NK-92 (cell line): ENCODE data around the gene AHRR.

Experiments
- DNase-seq: peaks from one replicate; lab custom pipeline; 2025; ENCODE audit not compliant: unreplicated experiment; lab: John Stamatoyannopoulos, UW

The AHRR gene

DNA sequence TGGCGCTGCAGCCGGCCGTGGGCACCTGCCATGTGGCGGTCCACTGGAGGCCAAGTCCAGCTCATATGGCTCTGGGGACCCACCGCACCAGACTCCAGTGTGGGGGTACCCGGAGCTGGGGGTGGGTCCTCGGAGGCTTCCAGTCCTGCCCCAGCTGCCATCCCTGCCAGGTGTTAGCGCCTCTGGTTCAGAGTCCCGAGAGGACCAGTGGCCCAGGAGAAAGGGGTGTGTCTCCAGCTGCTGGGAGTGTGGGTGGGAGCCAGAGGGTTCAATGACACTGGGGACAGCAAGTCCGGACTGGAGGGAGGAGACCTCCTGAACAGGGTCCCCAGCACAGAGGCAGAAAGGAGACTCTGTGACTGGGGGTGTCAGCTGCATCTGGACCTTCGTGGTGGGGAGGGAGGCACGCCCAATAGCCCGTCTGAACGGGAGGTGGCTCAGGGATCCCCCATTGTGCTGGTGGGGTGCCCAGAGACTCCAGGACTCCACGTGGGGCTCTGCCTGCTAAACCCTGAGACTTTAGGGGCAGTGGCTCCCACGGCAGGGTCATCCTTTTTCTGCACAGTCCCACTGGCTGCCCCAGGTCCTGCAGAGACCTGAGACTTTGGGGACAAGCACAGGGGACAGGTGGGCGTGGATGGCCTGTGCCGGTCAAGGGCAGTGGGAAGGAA lies 2.4 kb upstream of the AHRR start:
- no peak for DNase-seq

DNA sequence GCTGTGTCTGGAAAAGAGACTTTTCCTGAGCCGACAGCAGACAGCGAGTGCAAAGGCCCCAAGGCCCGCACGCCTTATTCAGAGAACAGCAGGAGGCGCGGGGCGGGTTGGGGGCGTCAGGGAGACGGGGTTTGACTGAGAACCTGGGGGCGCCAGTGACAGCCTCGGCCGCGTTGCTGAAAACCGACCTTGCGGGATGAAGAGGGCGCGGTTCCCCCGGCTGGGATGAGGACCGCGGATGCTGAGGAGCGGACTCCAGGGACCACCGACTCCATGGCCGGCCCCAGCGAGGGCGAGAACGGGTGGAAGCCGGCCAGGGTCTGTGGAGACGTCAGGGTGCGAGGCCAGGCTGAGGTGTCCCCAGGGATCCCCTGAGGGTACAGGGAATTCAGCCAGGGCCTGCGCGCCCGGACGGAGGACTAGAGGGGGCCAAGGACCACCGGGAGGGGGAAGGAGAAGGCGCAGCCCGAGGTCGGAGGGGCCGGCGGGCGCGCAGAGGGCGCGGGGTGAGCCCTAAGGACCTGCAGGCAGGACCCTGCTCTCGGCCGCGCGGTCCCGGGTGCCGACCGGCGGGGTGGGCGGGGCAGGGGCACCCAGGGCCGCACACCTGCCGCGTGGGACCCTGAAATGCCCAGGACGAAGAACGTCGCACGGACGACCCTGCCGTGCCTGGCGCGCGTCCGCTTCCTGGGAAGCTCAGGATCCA lies 837 bp upstream of the AHRR start:
- DNase-seq: no peak

DNA sequence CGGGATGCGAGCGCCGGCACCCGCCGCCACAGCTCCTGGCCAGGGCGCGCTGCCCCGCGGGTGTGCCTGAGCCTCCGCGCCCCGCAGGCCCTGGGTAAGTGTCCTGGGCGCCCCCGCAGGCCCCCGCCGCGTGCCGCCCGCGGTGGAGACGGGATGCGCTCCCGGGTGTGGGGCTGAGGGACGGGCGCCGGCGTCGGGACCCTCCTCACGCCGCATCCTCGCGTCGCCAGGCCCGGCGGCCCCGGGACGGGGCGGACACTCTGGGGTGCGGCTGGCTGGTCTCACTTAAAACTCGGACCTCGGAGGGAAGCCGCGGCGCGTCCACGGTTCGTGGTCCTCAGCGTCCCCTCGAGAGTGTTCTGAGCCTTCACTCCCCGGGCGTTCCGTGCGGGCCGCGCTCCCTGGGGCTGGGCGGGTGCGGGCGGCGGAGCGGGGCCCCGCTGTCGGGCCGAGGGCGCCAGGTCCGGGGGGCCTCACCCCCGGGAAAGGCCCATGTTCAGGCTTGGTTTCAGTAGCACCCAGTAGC lies 275 bp downstream of the AHRR start:
- DNase-seq: no peak

DNA sequence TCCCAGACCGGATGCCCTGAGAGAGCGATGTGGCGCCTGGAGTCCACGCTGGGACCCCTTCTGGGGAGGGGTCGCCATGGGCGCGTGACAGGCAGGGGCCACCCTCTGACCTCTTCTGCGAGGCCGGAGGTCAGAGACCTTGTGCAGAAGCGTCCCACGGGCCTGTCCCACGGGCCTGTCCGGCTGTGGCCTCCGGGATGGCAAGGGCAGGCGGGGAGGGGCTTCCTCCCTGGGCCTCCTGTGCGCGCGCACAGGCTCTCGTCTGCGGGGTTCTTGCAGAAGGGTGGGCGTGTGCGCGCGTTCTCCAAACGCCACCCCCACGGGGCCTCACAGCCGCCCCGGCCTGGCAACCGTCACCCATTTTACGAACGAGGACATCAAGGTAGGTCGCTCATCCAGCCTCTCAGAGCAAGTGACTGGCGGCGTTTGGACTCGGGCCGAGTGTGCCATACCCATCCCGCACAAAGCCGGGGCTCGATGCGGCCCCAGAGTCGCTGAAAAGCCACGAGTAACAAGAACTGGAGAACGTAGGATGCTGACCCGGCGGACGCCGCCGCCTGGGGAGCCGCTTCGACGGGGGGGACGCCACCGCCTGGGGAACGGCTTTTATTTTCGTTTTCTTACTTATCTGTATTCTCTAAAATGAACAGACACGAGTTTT lies 897 bp downstream of the AHRR start:
- no peak for DNase-seq

DNA sequence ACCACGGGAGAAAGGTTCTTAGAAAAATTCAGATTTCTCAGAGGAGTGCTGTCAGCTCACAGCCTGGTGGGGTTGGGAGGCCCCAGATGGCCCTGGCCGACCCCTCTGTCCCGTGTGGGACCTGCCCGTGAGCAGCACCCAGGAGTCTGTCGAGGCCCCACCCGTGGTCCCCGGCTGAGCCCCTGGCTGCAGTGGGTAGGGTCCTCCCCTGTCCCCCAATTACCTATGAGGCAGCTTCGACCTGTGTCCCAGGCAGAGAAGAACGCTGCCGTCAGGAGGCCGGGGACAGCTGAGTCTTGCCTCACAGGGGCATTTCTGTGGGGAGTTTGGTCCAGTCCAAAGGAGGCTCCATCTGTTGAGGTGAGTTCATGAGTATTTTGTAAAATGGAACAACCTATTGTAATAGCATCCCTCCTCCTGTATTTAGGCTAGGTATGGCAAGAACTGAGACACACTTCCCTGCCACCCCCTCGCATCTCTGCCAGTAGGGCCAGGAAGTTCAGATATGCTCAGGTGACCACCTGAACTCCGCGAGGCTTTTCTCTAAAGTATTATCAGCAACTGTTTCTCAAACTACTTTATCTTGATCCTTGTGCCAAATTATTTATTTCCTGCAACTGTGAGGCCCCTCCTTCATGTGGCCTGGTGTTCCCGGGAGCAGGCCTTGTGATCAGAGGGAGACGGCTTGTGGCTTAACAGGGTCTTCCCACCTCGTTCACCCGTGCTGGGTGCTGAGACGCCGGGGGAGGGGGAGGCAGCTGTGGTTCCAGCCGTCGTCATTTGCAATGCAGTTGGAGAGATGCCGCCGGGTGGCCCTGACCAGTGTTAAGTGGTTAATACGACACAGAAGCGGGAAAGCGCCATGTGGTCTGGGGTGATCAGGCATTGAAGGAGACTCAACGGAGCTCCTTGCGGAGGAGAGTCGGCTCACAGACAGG lies 1.7 kb downstream of the AHRR start:
- DNase-seq: no peak

DNA sequence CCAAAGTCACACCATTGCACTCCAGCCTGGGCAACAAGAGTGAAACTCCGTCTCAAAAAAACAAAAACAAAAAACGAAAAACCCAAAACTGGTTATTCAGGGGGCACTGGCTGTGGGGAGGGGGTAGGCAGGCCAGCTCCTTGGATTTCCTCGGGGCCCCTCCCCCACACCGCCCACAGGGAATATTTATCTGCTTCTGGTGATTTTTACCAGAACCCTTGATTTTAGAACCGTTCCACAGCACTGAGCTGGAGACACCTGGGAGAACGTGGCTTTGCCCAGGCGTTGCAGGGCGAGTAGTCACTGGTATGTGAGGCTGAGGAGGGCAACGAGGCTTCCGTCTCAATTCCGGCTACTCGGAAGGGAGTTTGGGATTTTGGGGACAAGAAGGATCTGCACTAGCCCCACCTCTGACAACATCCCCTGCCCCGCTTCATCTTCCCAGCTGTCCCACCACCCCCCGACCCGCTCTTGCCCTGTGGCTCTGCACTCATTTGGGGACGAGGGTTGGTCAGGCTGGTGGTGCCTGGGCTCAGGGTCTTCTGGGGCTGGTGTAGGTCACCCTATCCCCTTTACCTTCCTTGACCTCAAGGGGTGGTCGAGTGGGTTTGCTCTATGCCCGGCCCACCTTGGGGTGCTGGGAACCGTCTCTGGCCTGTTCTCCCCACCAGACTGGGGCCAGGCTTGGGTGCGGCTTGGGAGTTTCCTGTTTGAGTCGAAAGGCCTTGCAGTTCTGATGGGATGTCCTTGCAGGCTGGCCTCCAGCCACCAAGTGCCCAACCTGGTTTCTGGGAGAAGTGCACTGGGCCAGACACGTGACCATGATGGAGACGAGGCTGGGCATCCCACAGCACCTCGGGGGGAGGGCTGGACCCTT lies 3.5 kb downstream of the AHRR start:
- DNase-seq: no peak

DNA sequence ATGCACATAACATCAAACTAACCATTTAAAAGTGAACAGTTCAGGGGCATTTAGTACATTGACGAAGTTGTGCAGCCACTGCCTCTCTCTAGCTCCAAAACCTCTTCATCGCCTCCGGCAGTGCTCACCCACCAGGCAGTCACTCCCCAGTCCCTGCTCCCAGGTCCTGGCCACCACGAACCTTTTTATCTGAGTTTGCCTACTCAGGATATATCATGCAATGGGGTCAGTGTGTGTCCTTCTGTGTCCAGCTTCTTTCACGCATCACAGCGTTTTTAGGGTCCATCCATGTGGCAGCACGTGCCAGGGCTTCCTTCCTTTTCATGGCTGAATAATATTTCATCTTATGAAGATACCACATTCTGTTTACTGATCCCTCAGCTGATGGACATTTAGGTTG lies 4.6 kb downstream of the AHRR start:
- no peak for DNase-seq

DNA sequence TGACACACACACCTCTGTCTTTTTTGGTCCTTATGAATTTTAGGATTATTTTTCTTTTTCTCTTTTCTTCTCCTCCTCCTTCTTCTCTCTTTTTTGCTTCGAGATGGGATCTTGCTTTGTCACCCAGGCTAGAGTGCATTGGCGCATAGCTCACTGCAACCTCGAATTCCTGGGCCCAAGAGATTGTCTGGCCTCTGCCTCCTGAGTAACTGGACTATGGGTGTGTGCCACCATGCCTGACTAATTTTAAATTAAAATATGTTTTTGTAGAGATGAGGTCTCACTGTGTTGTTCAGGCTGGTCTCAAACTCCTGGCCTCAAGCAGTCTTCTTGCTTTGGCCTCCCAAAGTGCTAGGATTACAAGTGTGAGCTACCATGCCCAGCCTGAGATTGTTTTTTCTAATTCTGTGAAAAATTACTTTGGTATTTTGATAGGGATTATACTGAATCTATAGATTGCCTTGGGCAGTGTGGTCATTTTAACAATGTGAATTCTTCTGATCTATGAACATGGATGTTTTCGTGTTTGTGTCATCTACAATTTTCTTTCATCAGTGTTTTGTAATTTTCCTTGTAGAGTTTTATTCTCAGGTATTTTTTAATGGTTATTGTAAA lies 7.7 kb downstream of the AHRR start:
- DNase-seq: no peak

DNA sequence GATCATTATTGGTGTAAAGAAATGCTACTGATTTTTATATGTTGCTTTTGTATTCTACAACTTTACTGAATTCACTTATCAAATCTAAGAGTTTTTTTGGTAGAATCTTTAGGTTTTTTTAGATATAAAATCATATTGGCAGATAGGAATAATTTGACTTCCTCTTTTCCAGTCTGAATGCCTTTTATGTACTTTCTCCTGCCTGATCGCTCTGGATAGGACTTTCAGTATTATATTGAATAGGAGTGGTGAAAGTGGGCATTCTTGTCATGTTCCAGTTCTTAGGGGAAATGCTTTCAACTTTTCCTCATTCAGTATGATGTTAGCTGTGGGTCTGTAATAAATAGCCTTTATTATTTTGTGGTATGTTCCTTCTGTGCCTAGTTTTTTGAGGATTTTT lies 8.3 kb downstream of the AHRR start:
- no peak for DNase-seq

DNA sequence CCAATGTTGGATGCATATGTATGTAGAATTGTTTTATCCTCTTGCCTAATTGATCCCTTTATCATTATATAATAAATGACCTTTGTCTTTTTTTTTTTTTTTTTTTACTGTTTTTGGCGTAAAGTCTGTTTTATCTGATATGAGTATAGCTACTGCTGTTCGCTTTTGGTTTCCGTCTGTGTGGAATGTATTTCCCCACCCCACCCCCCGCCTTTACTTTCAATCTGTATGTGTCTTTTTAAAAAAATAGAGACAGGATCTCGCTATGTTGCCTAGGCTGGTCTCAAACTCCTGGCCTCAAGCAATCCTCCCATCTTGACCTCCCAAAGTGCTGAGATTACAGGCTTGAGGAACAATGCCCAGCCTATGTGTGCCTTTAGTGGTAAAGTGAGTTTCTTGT lies 11.3 kb downstream of the AHRR start:
- no peak for DNase-seq

DNA sequence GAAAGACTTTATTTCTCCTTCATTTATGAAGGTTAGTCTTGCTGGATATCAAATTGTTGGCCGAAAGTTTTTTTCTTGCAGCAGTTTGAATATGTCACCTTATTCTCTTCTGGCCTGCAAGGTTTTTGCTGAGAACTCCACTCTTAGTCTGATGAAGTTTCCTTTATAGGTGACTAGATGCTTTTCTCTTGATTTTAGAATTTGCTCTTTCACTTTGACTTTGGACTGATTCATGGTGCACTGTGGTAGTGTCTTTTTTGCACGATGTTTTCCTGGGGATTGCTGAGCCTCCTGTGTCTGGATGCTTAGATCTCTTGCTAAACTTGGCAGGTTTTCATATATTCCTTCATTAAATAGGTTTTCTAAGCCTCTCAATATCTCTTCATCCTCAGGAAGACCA lies 12.4 kb downstream of the AHRR start:
- no peak for DNase-seq

DNA sequence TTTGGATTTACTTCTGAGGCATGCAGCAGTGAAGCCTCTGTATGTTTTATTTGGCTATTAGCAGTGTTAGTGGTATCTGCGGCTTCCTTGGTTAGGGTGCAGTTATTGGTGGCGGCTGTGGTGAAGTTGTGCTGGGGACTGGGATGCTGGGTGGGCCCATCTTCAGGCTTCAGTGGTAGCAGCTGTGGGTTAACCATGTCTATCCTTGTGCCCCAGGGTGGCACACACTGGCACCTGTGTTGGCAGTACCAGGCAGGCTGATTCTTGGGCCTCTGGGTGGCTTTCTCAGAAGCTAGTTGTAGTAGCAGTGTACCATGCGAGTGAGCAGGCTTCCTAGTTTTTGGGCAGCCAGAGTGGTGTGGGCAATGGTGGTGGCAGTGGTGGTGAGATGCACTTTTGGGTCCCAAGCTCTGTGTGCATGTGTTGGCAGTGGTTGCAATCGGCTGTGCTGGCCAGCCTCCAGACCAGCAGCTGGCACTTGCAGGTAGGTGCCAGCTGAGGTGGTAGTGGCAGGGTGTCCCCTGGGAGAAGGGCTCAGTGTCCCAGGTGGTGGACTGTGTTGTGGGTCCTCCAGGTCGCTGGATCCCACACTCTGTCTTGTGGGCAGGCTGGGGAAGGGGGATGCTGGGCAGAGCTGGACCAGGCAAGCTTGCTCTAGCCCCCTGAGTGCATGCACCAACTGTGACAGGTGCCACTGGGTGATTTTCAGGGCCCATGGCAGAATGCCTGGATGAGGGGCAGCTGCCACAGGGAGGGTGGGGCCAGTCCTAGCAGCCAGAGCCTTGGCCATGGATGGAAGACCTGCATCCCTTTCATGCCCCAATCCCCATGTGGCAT lies 13.6 kb downstream of the AHRR start:
- no peak for DNase-seq

DNA sequence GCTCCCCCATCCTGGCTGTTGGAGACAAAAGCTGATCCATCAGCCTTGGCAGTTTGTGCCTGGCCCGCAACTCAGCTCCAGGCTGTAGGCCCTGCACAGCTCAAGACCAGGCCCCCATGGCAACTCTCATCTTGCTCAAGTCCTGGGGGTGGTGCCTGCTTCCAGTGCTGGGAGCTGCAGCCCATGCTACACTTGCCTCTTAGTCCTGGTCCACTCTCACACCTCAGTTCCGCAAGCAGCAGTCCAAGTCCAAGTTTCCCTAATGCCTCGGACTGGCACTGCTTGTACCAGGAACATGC lies 14.2 kb downstream of the AHRR start:
- no peak for DNase-seq

DNA sequence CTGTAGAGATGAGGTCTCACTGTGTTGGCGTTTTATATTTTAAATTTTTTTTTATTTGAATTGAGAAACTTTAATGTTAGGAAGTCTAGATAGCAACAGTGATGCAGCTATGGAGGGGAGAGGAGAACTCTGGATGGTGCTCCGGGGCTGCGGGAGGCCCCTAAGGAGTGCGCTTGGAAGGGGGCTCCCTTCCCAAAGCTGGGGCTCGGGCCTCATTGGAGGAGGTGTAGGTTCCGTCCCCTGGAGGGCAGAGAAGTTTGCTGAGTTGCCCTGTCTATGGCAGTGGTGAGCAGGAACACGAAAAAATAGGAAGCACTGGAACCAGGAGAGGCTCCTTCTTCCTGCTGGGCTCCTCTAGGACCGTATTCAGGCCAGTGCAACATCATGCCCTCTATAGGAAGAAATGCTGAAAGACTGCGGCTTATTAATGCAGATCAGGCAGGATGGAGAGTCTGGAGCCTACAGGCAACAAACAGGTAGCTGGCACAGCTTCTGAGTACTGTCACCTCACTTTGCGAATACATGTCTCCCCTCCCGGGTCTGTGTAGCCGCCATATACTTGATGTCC lies 16.1 kb downstream of the AHRR start:
- DNase-seq: no peak

DNA sequence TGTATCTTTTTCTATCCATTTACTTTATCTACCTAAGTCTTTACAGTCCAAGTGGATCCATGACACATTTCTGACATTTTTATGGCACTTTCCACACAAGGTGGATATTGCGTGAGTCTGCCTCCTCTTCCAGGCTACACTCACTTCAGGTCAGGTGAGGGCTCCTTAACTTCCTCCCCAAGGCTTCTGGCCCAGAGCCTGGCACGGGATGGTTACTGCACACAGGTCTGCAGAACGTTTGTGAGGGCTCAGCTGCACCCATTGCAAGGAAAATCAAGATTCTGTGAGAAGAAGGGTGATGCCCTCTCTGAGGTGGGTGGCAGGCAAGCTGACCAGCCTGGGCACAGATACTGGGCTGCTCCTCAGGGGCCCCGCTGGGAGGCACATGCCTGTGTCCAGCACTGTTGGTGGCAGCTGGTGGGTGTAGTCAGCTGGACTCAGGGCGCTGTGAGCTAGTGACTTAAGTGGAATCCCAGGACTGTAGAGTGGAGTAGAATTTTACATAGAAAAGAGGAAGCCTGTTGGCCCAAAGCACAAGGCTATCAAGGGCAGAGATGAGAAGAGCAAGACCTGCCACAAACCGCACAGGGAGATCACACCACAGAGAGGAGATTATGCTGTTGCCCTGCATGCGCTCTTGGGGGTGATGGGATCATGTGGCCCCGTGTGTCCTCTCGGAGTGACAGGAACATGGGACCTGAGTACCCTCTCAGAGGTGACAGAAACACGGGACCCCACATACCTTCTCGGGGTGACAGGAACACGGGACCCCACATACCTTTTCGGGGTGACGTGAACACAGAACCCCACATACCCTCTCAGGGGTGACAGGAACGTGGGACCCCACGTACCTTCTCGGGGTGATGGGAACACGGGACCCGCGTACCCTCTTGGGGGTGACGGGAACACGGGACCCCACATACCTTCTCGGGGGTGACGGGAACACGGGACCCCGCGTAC lies 21.3 kb downstream of the AHRR start:
- no peak for DNase-seq

DNA sequence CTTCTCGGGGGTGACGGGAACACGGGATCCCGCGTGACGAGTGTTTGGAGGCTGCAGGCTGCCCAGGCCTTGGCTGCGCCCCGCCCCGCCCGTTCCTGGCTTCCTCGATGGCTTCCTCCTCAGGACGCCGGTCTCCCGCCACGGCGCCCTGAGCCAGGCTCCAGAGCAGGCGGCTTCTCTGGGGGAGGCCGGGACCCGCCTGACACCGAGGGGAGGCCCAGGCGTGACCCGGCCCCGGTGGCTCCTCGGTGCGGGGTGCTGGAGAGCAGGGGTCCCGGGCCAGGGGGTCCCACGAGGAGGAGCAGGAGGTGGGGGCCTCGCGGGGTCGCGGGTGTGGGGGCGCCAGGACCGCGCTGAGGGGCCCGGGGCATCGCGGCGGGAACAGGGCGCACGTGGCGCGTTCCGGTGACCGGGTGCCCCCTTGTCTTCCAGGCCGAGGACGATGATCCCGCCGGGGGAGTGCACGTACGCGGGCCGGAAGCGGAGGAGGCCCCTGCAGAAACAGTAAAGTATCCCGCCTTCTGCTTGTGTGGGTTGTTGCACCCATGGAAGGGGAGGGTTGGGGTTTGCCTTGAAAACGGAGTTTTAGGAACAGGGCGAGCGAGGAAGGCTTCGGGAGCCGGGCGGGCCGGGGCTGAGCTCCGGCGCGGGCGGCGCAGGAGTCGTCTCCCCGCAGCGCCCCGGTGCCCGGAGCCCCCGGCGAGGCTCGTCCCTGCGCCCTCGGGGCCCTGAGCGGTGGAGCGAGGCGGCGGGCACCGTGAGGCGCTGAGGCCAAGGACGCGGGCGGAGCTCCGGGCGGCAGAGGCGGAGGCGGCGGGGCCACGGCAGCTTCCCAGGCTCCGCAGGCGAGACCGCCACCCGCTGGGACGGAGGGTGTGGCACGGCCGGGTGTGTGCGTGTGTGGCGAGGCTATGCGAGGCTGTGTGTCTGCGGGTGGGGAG lies 22.2 kb downstream of the AHRR start:
- no peak for DNase-seq
